EH (cell line): ENCODE data around the gene NXPE3.

Experiments used
- DNase-seq: peaks from one replicate; pipeline ENCODE4 v3.0.0-alpha.2; 2015; ENCODE audit warnings: low read depth

Gene NXPE3

DNA sequence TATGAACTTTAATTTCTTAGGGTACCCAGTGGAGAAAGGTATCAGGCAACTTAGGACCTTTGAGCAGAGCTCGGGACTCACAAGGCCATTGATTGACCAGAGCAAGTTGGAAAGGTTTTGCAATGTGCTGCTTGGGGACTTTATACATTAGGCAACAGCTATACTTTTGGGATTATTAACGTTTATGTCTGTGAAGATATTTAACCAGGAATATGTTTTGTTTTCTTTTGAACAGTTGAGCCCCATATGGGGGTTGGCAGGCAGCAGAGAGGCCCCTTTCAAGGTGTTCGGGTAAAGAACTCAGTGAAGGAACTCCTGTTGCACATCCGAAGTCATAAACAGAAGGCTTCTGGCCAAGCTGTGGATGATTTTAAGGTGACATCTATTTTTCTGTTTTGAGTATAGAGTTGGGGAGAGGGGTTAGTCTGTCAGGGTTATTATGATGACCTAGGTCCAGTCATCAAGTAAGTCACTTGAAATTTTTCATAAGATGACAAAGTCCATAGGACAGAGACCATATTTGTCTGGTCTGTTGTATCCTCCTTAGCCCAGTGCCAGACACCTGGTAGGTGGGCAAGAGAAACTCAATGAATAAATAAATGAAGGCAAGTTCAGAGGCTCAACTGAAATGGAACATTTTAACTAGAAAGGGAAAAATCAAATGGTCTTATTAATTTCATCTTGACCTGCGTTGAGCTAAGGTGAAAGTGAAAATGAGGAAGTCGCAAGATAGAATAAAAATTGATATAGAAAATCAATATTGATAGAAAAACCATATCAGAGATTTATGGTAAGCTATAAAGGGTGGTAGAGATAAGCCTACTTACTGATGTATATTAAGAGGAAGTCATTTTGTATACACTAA, 73.1 kb downstream of the NXPE3 start:
- DNase-seq, result peak; percentile 38

DNA sequence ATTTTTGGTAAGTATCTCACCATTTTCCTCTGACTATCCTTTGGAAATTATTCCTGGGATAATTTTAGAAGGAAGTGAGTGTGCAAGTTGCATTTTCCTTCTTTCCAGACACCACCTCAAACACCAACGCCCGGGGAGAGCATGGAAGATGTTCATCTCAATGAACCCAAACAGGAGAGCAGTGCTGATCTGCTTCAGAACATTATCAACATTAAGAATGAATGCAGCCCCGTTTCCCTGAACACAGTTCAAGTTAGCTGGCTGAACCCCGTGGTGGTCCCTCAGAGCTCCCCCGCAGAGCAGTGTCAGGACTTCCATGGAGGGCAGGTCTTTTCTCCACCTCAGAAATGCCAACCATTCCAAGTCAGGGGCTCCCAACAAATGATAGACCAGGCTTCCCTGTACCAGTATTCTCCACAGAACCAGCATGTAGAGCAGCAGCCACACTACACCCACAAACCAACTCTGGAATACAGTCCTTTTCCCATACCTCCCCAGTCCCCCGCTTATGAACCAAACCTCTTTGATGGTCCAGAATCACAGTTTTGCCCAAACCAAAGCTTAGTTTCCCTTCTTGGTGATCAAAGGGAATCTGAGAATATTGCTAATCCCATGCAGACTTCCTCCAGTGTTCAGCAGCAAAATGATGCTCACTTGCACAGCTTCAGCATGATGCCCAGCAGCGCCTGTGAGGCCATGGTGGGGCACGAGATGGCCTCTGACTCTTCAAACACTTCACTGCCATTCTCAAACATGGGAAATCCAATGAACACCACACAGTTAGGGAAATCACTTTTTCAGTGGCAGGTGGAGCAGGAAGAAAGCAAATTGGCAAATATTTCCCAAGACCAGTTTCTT, 74.2 kb downstream of the NXPE3 start:
- DNase-seq, result peak; percentile 11

DNA sequence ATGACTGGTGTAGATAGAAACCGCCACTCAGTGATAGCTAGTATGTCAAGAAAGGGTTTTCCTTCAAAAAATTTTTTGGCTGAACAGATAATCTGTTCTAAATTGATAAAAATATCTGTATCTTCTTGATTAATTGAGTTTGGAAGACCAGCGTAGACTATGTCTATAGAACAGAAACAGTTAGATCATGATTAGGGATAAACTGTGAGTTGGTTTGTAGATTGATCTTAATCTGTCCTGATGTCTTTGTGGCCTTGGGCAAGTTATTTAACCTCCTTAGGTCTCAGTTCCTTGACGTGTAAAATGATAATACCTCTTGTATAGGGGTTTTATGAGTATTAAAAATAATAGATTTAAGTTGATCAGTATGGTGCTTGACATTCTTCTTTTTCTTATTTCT, 75.0 kb downstream of the NXPE3 start:
- no peak for DNase-seq

DNA sequence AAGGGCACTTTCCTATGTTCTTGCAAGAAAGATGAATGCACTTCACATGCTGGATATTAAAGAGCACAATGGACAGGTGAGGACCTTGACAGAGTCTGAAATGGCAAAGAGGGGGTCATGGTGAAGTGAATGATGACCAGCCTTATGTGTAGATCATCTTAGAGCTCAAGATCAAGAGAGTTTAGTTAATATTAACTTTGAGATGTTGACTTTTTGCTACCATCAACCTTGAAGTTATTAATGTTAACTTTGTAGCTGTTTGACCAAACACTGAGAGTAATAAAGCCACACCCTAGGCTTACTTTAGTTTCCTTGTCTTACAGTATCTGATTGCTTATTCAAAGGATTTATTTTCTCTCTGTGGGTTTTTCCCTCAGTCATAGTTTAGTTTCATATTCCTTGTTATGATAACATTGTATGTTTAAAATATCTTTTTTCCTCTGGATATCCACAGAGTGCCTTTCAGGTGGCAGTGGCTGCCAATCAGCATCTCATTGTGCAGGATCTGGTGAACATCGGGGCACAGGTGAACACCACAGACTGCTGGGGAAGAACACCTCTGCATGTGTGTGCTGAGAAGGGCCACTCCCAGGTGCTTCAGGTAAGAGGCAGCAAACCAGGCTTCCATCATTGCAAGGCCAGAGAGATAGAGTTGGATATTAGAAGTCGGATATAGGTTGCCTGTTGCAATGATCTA, 75.7 kb downstream of the NXPE3 start:
- DNase-seq, result peak; percentile 11

DNA sequence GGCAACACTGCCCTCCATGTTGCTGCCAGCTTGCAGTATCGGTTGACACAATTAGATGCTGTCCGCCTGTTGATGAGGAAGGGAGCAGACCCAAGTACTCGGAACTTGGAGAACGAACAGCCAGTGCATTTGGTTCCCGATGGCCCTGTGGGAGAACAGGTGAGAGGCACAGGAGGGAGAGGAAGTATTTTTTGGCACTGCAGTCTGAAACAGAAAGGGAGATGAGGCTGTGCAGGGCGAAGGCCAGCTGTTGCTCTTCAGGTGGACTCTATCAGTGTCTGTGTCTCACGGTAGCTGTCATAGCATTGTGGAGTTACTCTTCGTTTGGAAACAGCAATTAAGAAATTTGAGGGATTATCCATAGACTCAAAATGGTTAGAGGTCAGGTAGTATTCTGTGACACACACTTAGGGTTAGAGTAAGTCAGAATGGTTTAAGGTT, 78.3 kb downstream of the NXPE3 start:
- peak; percentile 30 for DNase-seq

DNA sequence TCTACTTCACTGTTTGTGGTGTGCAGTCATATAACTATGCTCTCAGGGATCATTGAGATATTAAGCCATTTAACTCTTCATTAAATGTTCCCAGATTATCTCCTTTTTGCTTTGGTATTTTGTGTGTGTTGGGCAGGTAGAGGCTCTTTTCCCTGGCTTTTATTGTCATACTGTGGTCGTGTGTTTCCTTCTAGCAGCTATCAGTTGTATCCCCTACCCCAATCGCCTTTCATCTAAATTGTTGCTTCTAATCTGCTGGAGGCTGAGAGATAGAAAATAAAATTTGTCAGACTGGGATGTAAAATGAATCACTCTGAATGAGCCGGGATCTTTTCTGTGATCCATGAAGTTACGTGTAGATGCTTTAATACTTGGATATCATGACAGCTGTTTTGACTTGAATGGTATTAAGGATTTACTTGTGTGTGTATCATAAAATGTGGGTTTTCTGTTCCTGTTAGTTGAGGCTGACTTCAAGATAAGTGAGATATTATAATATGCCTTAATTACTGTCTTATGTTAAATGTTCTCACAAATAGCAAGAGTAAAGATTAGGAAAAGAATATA, 79.5 kb downstream of the NXPE3 start:
- peak; percentile 13 for DNase-seq

DNA sequence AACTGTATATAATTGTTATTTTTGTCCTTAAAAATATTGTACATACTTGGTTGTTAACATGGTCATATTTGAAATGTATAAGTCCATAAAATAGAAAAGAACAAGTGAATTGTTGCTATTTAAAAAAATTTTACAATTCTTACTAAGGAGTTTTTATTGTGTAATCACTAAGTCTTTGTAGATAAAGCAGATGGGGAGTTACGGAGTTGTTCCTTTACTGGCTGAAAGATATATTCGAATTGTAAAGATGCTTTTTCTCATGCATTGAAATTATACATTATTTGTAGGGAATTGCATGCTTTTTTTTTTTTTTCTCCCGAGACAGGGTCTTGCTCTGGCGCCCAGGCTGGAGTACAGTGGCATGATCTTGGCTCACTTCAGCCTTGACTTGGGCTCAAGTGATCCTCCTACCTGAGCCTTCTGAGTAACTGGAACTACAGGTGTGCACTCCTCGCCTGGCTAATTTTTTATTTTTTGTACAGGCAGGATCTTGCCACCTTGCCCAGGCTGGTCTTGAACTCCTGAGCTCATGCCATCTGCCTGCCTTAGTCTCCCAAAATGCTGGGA, 81.0 kb downstream of the NXPE3 start:
- peak; percentile 7 for DNase-seq

DNA sequence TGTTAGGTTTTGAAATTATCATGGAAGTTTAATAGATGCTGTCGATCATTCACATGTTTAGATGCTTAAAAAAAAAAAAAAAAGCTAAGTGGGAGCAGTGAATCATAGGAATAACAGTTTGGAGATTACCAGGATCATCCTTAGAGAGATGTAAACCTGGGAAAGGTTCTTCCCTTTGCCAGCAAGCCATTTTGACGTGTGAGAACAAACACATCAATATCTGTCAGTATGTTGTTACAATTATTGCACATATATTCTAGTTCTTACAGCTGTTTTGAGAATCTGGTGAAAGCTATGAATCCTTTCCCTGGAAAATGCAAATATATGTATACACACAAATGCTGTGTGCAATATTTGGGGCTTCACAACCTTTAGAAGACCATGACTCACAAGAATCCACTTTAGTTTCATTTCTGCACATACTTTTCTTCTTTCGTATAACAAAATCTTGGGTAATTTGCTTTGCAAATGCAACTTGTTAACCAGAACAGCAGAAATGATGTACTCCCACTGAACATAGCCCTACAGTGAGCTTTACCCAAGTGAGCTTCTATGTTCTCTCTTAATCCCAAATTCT, 82.3 kb downstream of the NXPE3 start:
- peak; percentile 43 for DNase-seq

DNA sequence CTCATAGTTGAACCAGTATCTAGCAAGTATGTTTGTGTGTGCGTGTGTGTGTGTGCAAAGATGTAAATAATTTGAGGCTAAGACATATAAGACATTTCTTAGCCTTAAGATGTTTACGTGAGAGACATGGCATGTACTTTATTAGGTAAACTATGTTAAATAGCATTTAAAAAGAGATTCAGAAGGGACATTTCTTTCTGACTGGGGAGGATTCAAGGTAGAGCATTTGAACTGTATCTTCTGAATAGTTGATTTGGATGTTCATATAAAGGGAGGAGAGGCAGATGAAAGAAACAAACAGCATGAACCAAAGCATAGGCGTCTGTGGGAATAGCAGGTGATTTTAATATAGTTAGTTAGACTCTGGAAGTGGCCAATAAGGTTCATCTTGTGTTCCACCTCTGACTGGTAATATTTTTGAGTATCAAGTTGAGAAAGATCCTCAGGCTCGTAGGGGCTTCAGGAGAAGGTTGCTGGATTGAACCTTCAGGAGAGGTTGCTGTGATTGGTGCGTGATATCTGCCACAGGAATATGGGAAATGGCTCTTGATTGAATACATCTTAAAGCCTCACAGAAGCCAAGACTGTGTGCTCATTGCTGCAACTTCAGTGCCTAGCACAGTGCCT, 82.9 kb downstream of the NXPE3 start:
- DNase-seq, result peak; percentile 45

DNA sequence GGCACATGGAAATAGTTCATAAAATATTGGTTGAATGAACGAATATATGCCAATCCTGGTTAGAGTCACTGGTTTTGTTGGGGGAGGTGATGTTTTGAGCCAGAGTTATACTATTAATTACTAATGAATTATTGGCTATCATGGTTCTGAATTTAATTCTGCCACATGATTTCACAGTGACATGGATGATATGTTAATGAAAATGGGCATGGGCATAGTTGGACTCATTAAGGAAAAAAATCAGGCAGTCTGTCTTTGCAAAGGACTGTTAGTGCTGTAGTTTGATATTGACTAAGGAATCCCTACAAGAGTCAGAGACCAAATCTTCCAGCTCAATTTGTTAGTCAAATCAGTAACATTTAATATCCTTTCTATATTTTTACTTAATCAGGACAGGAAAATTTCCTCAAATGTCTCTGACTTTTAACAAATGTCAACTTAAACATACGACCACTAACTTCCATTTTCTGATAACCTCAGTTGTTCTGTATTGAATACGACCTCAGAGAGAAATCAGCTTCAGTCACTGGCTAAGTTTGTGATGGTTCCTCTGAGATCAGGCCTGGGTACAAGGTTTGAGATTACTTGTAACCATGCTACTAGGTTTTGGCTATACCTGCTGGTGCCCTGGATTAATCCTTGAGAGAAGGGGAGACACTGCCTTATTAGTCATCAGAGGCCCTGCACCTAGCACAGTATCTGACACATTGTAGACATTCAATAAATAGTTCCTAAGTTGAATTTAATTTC, 83.6 kb downstream of the NXPE3 start:
- peak; percentile 49 for DNase-seq

DNA sequence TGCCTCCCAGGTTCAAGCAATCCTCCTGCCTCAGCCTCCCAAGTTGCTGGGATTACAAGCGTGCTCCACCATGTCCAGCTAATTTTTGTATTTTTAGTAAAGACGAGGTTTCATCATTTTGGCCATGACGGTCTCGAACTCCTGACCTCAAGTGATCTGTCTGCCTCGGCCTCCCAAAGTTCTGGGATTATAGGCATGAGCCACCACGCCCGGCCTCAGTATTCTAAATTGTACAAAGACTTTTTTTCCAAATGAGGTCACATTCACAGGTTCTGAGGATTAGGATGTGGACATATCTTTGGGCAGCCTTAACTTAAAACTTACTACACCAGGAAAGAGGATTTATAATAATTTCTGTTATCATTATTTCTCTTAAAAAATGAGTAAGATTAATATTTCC, 85.9 kb downstream of the NXPE3 start:
- DNase-seq, result peak; percentile 10

DNA sequence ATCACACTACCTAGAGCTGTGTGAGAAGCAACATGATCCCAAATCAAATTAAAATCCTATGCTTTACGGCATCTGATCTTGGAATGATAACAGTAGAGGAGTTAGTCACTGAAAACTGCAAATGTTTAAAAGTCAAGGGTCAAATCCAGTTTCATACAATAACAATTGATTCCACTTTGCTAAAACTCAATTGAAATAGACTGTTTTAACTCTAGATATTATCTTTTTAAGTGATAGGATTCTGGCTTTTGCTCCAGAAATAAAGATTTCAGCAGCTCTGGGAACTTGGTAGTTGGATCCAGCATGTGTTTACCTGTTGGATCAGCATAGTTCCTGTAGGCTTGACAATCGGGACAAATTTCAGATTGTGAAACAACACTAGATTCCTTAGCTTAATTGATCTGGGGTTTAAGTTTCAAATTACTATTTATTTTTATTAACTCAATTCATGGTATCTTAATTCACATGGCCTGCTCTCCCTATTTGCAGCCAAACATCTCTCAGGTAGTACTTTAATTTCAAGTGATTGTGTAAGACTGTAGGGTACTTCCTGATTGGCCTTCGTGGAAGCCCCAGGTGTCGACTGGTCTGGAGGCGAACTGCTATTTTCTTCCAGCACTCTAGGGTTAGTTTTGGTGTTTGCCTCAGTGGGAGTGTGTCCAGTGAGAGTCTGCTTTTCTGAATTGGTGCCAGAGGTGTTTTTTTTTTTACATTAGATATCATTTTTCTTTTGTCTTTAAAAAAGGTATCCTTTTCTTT, 86.9 kb downstream of the NXPE3 start:
- peak; percentile 53 for DNase-seq

DNA sequence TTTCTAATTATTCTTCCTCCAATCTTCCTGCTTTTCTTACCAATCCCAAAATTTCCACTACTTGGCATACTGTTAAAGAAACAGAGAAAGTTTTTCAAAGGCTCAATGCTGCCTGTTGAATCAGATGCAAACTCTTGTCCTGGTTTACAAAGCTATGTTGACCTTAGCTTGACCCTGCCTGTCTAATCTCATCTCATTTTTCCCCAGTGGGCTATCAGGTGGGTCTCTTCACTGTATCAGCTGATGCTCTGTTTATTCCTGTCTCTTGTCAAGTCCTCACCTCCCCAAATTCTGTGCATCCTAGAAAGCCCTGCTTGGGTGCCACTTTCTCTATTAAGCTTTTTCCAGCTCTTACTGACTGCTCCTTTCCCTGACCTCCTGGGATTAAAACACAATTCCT, 88.5 kb downstream of the NXPE3 start:
- peak; percentile 23 for DNase-seq

DNA sequence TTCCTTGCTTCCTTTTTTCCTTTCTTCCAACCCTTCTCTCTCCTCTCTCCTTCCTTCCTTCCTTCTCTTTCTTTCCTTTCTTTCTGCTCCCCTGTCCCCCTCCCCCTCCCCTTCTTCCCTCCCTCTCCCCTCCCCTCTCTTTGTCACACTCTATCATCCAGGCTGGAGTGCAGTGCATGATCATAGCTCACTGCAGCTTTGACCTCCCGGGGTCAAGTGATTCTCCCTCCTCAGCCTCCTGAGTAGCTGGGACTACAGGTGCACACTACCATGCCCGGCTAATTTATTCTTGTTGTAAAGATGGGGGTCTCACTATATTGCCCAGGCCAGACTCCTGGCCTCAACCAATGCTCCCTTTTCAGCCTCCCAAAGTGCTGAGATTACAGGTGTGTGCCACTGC, 89.0 kb downstream of the NXPE3 start:
- DNase-seq, result no peak

DNA sequence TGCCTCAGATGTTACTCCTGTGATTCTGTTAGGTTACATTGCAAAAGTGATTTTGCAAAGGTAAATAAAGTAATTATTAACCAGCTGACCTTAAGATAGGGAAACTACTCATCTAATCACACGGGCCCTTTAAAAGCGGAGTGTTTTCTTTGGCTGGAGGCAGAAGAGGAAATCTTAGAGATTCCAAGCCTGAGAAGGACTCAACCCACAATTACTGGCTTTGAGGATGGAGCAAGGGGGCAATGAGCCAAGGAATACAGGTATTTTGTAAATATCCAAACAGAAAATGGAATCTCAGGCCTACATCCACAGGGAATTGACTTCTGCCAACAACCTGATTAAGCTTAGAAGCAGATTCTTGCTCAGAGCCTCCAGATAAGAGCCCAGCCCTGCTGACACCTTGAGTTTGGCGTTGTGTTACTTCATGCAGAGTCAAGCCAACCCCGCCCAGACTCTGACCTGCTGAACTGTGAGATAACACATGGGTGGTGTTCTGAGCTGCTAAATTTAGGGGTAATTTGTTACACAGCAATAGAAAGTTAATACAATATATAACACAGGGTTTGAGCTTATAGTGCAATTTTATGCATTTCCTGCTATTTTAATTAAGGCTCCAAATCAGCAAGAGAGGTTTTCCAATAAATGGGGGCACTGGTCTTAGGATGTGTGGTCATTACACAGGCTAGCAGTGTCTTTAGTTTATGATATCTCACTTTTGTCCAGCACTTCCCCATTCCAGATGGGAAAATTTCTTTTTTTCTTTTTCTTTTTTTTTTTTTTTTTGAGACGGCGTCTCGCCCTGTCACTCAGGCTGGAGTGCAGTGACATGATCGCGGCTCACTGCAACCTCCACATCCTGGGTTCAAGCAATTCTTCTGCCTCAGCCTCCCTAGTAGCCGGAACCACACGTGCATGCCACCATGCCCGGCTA, 89.8 kb downstream of the NXPE3 start:
- peak; percentile 84 for DNase-seq

DNA sequence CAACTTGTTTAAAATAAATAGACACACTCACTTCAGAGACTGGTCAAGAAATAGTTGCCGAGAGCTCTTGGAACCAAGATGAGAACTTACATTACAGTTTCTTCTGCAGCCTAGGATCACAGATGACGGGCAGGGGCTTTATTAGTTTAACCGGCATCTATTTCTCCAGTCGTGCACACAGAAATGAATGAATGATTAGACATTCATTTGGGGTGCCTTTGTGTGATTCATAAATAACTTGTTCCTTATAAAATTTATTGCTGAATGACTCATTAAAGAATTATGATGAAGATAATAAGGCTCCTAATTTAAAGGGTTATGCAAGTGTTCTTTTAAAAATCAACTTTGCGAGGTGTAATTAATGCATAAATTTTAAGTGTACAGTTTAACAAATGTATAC, 91.1 kb downstream of the NXPE3 start:
- peak; percentile 76 for DNase-seq

DNA sequence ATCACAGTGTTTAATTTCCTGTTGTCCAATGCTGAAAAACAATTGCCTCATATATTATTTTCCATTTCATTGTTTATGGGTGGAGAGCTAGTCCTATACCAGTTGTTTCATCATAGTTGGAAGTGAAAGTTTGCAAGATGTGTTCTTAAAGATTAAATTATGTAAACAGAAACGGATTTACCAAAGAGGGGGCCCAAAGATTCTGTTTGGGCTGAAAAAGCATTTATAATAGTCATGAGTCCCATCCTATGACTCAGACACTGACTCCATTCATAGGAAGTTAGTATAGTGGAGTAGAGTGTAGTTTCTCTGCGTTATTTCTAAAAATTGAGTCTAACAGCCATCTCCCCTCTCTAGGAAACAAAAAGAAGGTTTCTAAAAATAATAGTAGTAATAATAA, 94.6 kb downstream of the NXPE3 start:
- DNase-seq, result peak; percentile 69

DNA sequence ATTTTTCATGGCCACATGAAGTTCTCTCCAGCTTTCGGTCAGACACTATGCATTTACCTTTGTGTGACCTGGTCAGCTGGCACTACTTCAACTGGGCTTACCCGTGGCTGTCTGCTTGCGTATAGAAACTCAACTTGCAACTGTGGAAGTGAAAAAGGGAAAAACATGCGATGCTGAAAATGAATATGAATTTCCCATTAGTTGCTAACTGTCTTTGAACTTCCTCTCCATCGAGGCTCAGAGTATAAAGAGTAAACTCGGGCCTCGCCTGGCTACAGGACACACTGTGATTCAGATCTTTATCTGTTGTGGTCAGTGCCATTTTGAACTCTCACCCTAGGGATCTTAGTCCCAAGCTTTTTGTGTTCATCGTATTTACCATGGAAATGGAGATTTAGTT, 97.1 kb downstream of the NXPE3 start:
- no peak for DNase-seq
